ENCODE measurements around the gene GLCE. TPM values are rescaled to one million over a fixed set of nuclear protein-coding genes. Genes with fewer than 3 reads are reported as not detected.

GLCE gene
- total and polyA plus RNA-seq, 9 of the 15 experiments (the other 6 are each of a cell fraction or from before 2014, with no cell fraction given) = 4.6 to 12.3 (median 10.6) TPM

DNA sequence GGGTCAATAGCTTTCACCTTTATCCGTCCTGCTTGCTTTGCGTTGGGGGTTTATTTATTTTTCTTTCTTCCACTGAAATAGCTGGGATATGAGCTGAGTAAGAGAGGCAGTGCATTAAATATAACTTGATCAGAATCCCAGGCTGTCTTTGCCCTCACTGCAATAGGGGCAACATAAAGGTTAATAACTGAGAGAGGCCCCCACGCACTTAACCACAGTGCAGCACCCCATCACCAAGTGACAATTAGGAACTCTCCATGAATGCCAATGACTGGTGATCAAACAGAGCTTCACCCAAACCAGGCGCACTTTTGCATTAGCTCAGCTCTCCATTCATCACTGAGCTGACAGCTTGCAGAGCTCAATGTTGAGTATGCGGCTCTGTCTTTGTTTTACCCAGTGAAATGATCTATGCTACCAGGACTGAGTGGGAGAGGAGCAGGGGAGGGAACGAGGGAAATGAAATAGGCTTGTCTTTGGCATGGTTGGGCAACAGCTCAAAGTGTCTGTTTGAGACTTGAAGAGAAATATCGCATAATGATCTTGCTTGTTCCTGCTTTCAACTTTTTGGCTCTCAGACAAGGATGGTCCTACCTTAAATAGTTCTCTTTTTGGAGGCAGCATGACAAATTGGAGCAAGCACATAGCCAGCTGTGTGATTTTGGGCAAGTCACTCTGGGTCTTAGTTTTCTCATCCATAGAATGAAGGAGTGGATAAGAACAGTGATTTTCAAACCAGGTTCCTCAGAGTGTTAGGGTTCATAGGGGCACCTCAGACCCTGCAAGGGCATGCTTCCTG, 14.5 kb upstream of the GLCE start:
- FAIRE-seq (no peak), DNase-seq (ENCODE audit: extremely low read depth in 1 of 4, low spot score in 3 of 4) (no peak), ATAC-seq (no peak)
- ChIA-PET CTCF (ENCODE audit: low intra/inter-chr PET ratio) (no interaction called here), POLR2A (interaction anchor here (1.7 kb wide), 1 partner anchor 12 kb away, joined by 4 read pairs; no protein-coding TSS in a partner anchor)
- H4K20me1 ChIP-seq (replicated peaks; ENCODE audit: control insufficient read depth, insufficient read depth, low read length) = no peaks in the 10 kb centered on the region
- H3K4me2 ChIP-seq (ENCODE audit: insufficient read depth, low read length) = no peak overlapping the region
- no peaks in the 10 kb centered on the region for H3K9me1 ChIP-seq (ENCODE audit: control insufficient read depth, insufficient read depth, low read length)
- in situ Hi-C loops (cut with MboI) = loop anchor here (5.0 kb wide), 1 partner anchor 744 kb away; no protein-coding TSS in a partner anchor
- 0% methylated on average over 7 of the region's 7 CpGs for WGBS (ENCODE audit: insufficient coverage, low coverage, missing lambda C conversion rate)
- intact Hi-C loops (cut with micrococcal nuclease) = no loop called here
- no peak overlapping the region for H2AFZ ChIP-seq (ENCODE audit: low read depth, low read length)
- peaks cover 7% of the 10 kb centered on the region in 2 experiments; a peak in 3 of 5 replicates for H3K27me3 ChIP-seq (ENCODE audit: control insufficient read depth in 2 of 2, insufficient read depth in 2 of 2, low read length in 2 of 2)
- H3K9ac ChIP-seq (ENCODE audit: insufficient read depth in 1 of 2, low read depth in 2 of 2, low read length in 2 of 2) = no peak overlapping the region
- BruUV-seq (replicated peaks) = no TSS peak
- TF ChIP-seq CBFB (CRISPR knock-in tag; IDR thresholded peaks at IDR 0.05) (no peak), NR3C1 (CRISPR knock-in tag; IDR thresholded peaks at IDR 0.05) (no peak), ZNF589 (CRISPR knock-in tag; IDR thresholded peaks at IDR 0.05; ENCODE audit: low read depth) (no peak), MEIS2 (IDR thresholded peaks at IDR 0.05; ENCODE audit: partially characterized antibody) (peak; percentile 11), ERF (CRISPR knock-in tag; IDR thresholded peaks at IDR 0.05) (no peak)
- TF ChIP-seq, protein P1, sequence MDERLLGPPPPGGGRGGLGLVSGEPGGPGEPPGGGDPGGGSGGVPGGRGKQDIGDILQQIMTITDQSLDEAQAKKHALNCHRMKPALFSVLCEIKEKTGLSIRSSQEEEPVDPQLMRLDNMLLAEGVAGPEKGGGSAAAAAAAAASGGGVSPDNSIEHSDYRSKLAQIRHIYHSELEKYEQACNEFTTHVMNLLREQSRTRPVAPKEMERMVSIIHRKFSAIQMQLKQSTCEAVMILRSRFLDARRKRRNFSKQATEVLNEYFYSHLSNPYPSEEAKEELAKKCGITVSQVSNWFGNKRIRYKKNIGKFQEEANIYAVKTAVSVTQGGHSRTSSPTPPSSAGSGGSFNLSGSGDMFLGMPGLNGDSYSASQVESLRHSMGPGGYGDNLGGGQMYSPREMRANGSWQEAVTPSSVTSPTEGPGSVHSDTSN (CRISPR knock-in tag; IDR thresholded peaks at IDR 0.05; ENCODE audit: low read depth) = no peak
- TF ChIP-seq, protein P1 (tag; conservative IDR thresholded peaks at IDR 0.05; ENCODE audit: low read depth) = peak; percentile 66
- TF ChIP-seq, protein P2, sequence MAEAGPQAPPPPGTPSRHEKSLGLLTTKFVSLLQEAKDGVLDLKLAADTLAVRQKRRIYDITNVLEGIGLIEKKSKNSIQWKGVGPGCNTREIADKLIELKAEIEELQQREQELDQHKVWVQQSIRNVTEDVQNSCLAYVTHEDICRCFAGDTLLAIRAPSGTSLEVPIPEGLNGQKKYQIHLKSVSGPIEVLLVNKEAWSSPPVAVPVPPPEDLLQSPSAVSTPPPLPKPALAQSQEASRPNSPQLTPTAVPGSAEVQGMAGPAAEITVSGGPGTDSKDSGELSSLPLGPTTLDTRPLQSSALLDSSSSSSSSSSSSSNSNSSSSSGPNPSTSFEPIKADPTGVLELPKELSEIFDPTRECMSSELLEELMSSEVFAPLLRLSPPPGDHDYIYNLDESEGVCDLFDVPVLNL (CRISPR knock-in tag; IDR thresholded peaks at IDR 0.05; ENCODE audit: low read depth) = no peak
- no peaks in the 10 kb centered on the region for H3K36me3 ChIP-seq (ENCODE audit: control insufficient read depth, insufficient read depth, low read length)
- H3K79me2 ChIP-seq (ENCODE audit: control insufficient read depth, insufficient read depth, low read length) = no peaks in the 10 kb centered on the region
- H3K4me3 ChIP-seq = no peak overlapping the region
- no peak overlapping the region for H3K27ac ChIP-seq (ENCODE audit: extremely low read depth, low read depth, low read length)
- no peaks in the 10 kb centered on the region for H3K4me1 ChIP-seq (replicated peaks in 1 of 2; ENCODE audit: control insufficient read depth in 2 of 2, insufficient read depth in 2 of 2, low read length in 2 of 2)
- peaks cover 3% of the 10 kb centered on the region; the same call in 1 of the 2 replicates for H3K9me3 ChIP-seq (replicated peaks; ENCODE audit: control insufficient read depth, insufficient read depth, low read depth, low read length)
